ENCODE data around the gene LAMA1. TPM values are rescaled to one million over a fixed set of nuclear protein-coding genes. Genes with fewer than 3 reads are reported as not detected.

Gene LAMA1
- polyA plus RNA-seq, 6 donors from 2014 or later = not detected

GRCh38 chr18:7062236-7062635 is 55.4 kb downstream of the LAMA1 start:
- no peak for DNase-seq
- H3K36me3 Mint-ChIP-seq = no peaks in the 10 kb centered on the region
- H3K4me1 Mint-ChIP-seq = no peaks in the 10 kb centered on the region
- no peaks in the 10 kb centered on the region for H3K27me3 Mint-ChIP-seq
- H3K9me3 Mint-ChIP-seq = peaks cover 0 to 5% (median 0%) of the 10 kb centered on the region in 7 donors
- no peak overlapping the region for H3K4me3 Mint-ChIP-seq
- no peak overlapping the region for H3K27ac Mint-ChIP-seq
- no peak for ATAC-seq (ENCODE audit: low read depth in 2 of 2)

- no peaks in the 10 kb centered on the region for H3K36me3 Mint-ChIP-seq
- no peak overlapping the region for H3K27ac Mint-ChIP-seq
- no peak for ATAC-seq (ENCODE audit: low read depth in 2 of 2)
- no peaks in the 10 kb centered on the region for H3K4me1 Mint-ChIP-seq
- H3K27me3 Mint-ChIP-seq = no peaks in the 10 kb centered on the region
- no peak for DNase-seq
- H3K9me3 Mint-ChIP-seq = peaks cover 0 to 5% (median 0%) of the 10 kb centered on the region in 7 donors
- H3K4me3 Mint-ChIP-seq = no peak overlapping the region
Measured at GRCh38 chr18:7059276-7059675, 58.3 kb downstream of the LAMA1 start.

- Mint-ChIP-seq H3K4me3 (no peak overlapping the region), H3K27me3 (no peaks in the 10 kb centered on the region), H3K4me1 (no peaks in the 10 kb centered on the region), H3K36me3 (no peaks in the 10 kb centered on the region), H3K27ac (peak overlapping the region in 1 of 6 donors; percentile 73), H3K9me3 (peaks cover 0 to 6% (median 0%) of the 10 kb centered on the region in 7 donors)
- DNase-seq (no peak), ATAC-seq (ENCODE audit: low read depth in 2 of 2) (no peak)
Measured at GRCh38 chr18:7056026-7056425, 61.6 kb downstream of the LAMA1 start.

DNA sequence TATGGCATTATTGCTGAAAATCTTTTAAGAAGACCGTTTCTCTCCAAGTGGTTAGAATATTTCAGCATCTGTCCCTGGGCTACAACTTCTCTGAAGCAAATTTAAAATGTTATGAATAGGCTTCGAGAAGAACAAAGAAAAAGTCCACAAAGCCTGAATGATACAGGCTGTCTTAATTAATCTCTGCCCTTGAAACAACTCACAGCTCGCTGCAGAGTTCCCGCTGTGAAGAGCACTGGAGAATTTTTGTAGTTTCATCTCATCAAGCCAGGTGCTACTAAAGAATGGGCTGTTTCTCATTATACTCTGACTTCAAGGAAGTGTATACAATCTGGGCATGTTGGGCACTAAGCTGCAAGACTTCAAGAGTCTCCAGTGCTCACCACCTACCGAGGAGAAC is 67.6 kb downstream of the LAMA1 start:
- Mint-ChIP-seq H3K27ac (no peak overlapping the region), H3K4me3 (no peak overlapping the region), H3K9me3 (peaks cover 0 to 9% (median 0%) of the 10 kb centered on the region in 7 donors), H3K36me3 (no peaks in the 10 kb centered on the region), H3K4me1 (no peaks in the 10 kb centered on the region), H3K27me3 (no peaks in the 10 kb centered on the region)
- ATAC-seq (ENCODE audit: low read depth in 2 of 2) = no peak
- DNase-seq = no peak

DNA sequence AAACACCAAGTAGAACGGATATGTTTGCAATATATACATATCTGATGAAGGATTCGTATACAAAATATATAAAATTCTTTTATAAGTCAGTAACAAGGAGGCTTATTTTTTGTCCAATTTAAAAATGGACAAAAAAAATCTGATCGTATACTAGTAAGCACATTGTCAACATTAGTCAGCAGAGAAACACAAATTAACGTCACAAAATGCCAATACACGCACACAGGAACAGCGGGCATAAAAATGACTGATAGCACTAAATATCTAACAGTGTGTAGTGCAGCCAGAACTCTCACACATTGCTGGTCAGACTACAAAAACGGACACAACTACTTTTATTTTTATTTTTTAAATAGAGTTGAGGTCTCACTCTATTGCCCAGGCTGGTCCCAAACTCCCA is 69.5 kb downstream of the LAMA1 start:
- Mint-ChIP-seq H3K4me1 (no peaks in the 10 kb centered on the region), H3K27me3 (no peaks in the 10 kb centered on the region), H3K36me3 (no peaks in the 10 kb centered on the region), H3K27ac (no peak overlapping the region), H3K4me3 (no peak overlapping the region), H3K9me3 (peaks cover 0 to 6% (median 0%) of the 10 kb centered on the region in 7 donors)
- no peak for ATAC-seq (ENCODE audit: low read depth in 2 of 2)
- DNase-seq = no peak

- H3K9me3 Mint-ChIP-seq = peaks cover 0 to 5% (median 0%) of the 10 kb centered on the region in 7 donors
- H3K27me3 Mint-ChIP-seq = no peaks in the 10 kb centered on the region
- no peaks in the 10 kb centered on the region for H3K4me1 Mint-ChIP-seq
- no peaks in the 10 kb centered on the region for H3K36me3 Mint-ChIP-seq
- ATAC-seq (ENCODE audit: low read depth in 2 of 2) (no peak), DNase-seq (no peak)
- no peak overlapping the region for H3K4me3 Mint-ChIP-seq
- no peak overlapping the region for H3K27ac Mint-ChIP-seq
Measured at GRCh38 chr18:7047336-7047735, 70.3 kb downstream of the LAMA1 start.

DNA sequence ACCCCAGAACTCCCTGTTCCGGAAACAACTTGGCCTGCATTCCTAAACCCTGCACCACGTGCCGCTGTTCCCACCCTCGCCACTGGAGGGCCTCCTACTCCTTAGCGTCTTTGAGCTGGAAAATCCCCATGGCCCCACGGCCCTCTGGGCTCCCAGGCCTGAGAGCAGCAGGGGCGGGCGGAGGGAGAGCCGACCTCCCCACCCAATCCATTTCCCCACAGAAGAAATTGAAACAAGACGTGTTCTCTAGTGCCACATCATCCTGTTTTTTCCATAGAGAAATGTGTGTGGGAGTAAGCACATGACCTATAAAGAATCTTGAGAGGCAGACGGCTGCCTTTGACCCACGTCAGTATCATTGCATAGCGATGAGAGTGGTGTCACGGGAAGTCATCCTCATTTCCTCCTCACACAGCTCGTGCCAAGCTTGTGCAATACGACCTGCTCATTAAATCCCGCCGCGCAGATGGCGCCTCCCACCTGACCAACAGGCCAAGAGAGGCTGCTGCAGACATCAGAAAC is 79.2 kb downstream of the LAMA1 start:
- H3K9me3 Mint-ChIP-seq = peaks cover 0 to 6% (median 2%) of the 10 kb centered on the region in 7 donors
- H3K27ac Mint-ChIP-seq = peak overlapping the region in 1 of 6 donors; percentile 27
- no peaks in the 10 kb centered on the region for H3K36me3 Mint-ChIP-seq
- peaks cover 0 to 20% (median 10%) of the 10 kb centered on the region in 3 donors for H3K27me3 Mint-ChIP-seq
- no peak for DNase-seq
- ATAC-seq (ENCODE audit: low read depth in 2 of 2) = no peak
- H3K4me1 Mint-ChIP-seq = no peaks in the 10 kb centered on the region
- no peak overlapping the region for H3K4me3 Mint-ChIP-seq

- Mint-ChIP-seq H3K4me3 (no peak overlapping the region), H3K27ac (no peak overlapping the region), H3K36me3 (no peaks in the 10 kb centered on the region), H3K9me3 (peaks cover 0 to 6% (median 2%) of the 10 kb centered on the region in 7 donors), H3K27me3 (peaks cover 0 to 20% (median 10%) of the 10 kb centered on the region in 3 donors), H3K4me1 (no peaks in the 10 kb centered on the region)
- DNase-seq (no peak), ATAC-seq (ENCODE audit: low read depth in 2 of 2) (no peak)
Measured at GRCh38 chr18:7037470-7037869, 80.1 kb downstream of the LAMA1 start.

- Mint-ChIP-seq H3K36me3 (no peaks in the 10 kb centered on the region), H3K27ac (no peak overlapping the region), H3K4me1 (no peaks in the 10 kb centered on the region), H3K9me3 (peaks cover 0 to 3% (median 0%) of the 10 kb centered on the region in 7 donors), H3K4me3 (no peak overlapping the region), H3K27me3 (peaks cover 0 to 20% (median 10%) of the 10 kb centered on the region in 3 donors)
- DNase-seq (no peak), ATAC-seq (ENCODE audit: low read depth in 2 of 2) (no peak)
Measured at GRCh38 chr18:7035807-7036206, 81.8 kb downstream of the LAMA1 start.

DNA sequence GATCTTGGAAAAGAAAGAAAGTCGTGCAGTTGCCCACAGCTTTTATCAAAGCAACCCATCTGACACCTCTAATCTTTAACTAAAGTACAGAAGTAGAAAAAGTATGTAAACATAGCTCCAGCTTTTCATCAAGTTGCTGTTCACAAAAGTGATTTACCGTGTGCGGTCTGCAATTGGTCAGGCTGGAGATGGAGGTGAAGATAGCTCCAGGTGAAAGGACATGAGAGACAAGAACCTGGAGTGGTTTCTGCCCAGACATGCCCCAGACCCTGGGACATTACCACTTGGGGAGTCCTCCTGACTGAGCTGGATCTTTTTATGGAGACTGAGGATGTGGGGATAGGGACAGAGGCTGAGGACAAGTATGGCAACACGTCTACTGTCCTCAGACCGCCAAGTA is 82.7 kb downstream of the LAMA1 start:
- H3K4me3 Mint-ChIP-seq = no peak overlapping the region
- peaks cover 0 to 3% (median 0%) of the 10 kb centered on the region in 7 donors for H3K9me3 Mint-ChIP-seq

GRCh38 chr18:7032537-7032936 is 85.1 kb downstream of the LAMA1 start:
- ATAC-seq (ENCODE audit: low read depth in 2 of 2) (no peak), DNase-seq (no peak)

More for the DNA sequence above, 82.7 kb downstream of the LAMA1 start:
- Mint-ChIP-seq H3K27me3 (peaks cover 0 to 20% (median 10%) of the 10 kb centered on the region in 3 donors), H3K4me1 (no peaks in the 10 kb centered on the region), H3K36me3 (no peaks in the 10 kb centered on the region), H3K27ac (no peak overlapping the region)
- ATAC-seq (ENCODE audit: low read depth in 2 of 2) = no peak
- no peak for DNase-seq

GRCh38 chr18:7028625-7029024 is 89.0 kb downstream of the LAMA1 start:
- Mint-ChIP-seq H3K27me3 (peaks cover 0 to 4% (median 0%) of the 10 kb centered on the region in 3 donors), H3K9me3 (peaks cover 0 to 4% (median 0%) of the 10 kb centered on the region in 7 donors), H3K4me1 (no peaks in the 10 kb centered on the region), H3K36me3 (no peaks in the 10 kb centered on the region), H3K27ac (no peak overlapping the region), H3K4me3 (no peak overlapping the region)
- DNase-seq (no peak), ATAC-seq (ENCODE audit: low read depth in 2 of 2) (no peak)

More at GRCh38 chr18:7032537-7032936, 85.1 kb downstream of the LAMA1 start:
- Mint-ChIP-seq H3K27ac (no peak overlapping the region), H3K4me3 (no peak overlapping the region), H3K9me3 (peaks cover 0 to 4% (median 0%) of the 10 kb centered on the region in 7 donors), H3K27me3 (peaks cover 0 to 10% (median 0%) of the 10 kb centered on the region in 3 donors), H3K36me3 (no peaks in the 10 kb centered on the region), H3K4me1 (no peaks in the 10 kb centered on the region)

DNA sequence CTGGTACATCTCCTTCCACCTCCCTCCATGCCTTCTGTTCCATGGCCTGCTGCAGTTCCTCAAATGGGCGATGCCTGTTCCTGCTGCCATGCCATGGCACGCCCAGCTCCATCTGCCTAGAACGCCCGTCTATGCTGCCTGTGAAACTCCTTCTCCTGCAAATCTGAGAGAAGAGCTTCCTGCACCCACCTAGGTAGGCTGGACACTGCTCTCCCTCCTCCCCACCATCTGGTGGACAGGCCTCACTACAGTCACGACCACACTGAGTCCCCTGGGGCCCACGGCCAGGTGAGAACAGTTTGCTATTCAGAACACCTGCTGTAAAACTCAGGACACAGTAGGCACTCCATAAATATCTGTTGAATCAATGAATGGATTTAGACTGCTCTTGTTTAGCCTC is 92.4 kb downstream of the LAMA1 start:
- Mint-ChIP-seq H3K27me3 (peaks cover 0 to 4% (median 0%) of the 10 kb centered on the region in 3 donors), H3K36me3 (no peaks in the 10 kb centered on the region), H3K4me3 (no peak overlapping the region), H3K9me3 (peaks cover 0 to 5% (median 0%) of the 10 kb centered on the region in 7 donors), H3K4me1 (no peaks in the 10 kb centered on the region), H3K27ac (no peak overlapping the region)
- no peak for ATAC-seq (ENCODE audit: low read depth in 2 of 2)
- no peak for DNase-seq

GRCh38 chr18:7023581-7023980 is 94.0 kb downstream of the LAMA1 start:
- H3K9me3 Mint-ChIP-seq = peaks cover 0 to 9% (median 0%) of the 10 kb centered on the region in 7 donors
- no peaks in the 10 kb centered on the region for H3K4me1 Mint-ChIP-seq
- no peak for ATAC-seq (ENCODE audit: low read depth in 2 of 2)
- H3K36me3 Mint-ChIP-seq = no peaks in the 10 kb centered on the region
- H3K27me3 Mint-ChIP-seq = peaks cover 0 to 4% (median 0%) of the 10 kb centered on the region in 3 donors
- no peak overlapping the region for H3K4me3 Mint-ChIP-seq
- DNase-seq = no peak
- no peak overlapping the region for H3K27ac Mint-ChIP-seq

Measured in naive B cell (primary cell).